Pulmonary artery endothelial cell (primary cell): Measurements from ENCODE around the gene UVSSA. TPM values are rescaled to one million over a fixed set of nuclear protein-coding genes. Genes with fewer than 3 reads are reported as not detected.
"Not testable (repeated sequence)": the region's sequence is repeated elsewhere in the genome, so short reads cannot be mapped to it uniquely, and the experiment has no call there.

ENCODE experiments used
- DNase-seq: peaks from one replicate; pipeline ENCODE4 v3.0.0-alpha.2; 2011; ENCODE audit warnings: low read depth, low spot score
- total RNA-seq: library from RNA; depleted of rRNA; stranded (reverse); fragments of >200 nt; gene quantifications from 2 replicates; pipeline ENCODE4 v1.2.3, GENCODE V29; 2014

Gene UVSSA
- total RNA-seq, 1 donor from 2014 or later: 4.2 TPM

GRCh38 chr4:1418494-1419285 lies 71.7 kb downstream of the UVSSA start:
- no peak for DNase-seq

GRCh38 chr4:1419708-1420107 lies 72.7 kb downstream of the UVSSA start:
- DNase-seq: no peak

DNA sequence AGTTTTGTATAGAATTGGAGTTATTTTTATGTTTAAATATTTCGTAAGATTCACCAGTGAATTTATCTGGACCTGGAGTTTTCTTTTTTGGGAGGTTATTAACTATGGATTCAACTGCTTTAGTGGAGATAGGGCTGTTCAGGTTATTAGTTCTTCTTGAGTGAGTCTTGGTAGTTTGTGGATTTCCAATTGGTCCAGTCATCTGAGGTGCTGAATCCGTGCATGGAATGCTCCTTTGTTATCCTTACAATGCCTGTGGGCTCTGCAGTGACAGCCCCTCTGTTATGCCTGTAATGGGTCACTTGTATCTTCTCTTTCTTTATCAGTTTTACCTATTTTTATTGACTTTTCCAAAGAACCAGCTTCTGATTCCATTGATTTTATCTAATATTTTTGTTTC lies 74.6 kb downstream of the UVSSA start:
- no peak for DNase-seq

GRCh38 chr4:1427010-1427409 lies 80.0 kb downstream of the UVSSA start:
- no peak for DNase-seq

- DNase-seq: not testable (repeated sequence)
Observed at GRCh38 chr4:1443688-1444172, 96.7 kb downstream of the UVSSA start.

Other genes with a start within 250 kb of the UVSSA start
- 0.99 and 1.8 TPM in 2 replicates for gene RNF212, start 233.6 kb upstream of the UVSSA start, total RNA-seq
- gene SPON2, start 174.6 kb upstream of the UVSSA start, total RNA-seq: 0.07 and 0.28 TPM in 2 replicates
- gene CTBP1, start 98.1 kb upstream of the UVSSA start, total RNA-seq: 249 and 279 TPM in 2 replicates
- 54.7 and 57.1 TPM in 2 replicates for gene MAEA, start 57.3 kb upstream of the UVSSA start, total RNA-seq
- not detected in 2 replicates for gene NKX1-1, start 59.2 kb downstream of the UVSSA start, total RNA-seq